ENCODE data around the gene ADAMTS16. TPM values are rescaled to one million over a fixed set of nuclear protein-coding genes. Genes with fewer than 3 reads are reported as not detected.

Gene ADAMTS16
- total RNA-seq, 4 donors from 2014 or later, result 0.19 TPM; not detected in 3

GRCh38 chr5:5239191-5239590 is 99.1 kb downstream of the ADAMTS16 start:
- no peak for DNase-seq
- Histone ChIP-seq H3K27me3 (peaks cover 0 to 4% (median 0%) of the 10 kb centered on the region in 4 donors), H3K4me1 (no peaks in the 10 kb centered on the region), H3K27ac (no peak overlapping the region), H3K36me3 (no peaks in the 10 kb centered on the region), H3K9me3 (no peaks in the 10 kb centered on the region), H3K4me3 (no peak overlapping the region)
- intact Hi-C loops (cut with DNase I), result no loop called here
- TF ChIP-seq POLR2A (IDR thresholded peaks at IDR 0.05) (no peak), CTCF (IDR thresholded peaks at IDR 0.05) (no peak)
- WGBS, 2 donors, result 72 to 86% methylated on average over 10 of the region's 10 CpGs

GRCh38 chr5:5240234-5240633 is 100.1 kb downstream of the ADAMTS16 start:
- intact Hi-C loops (cut with DNase I), result no loop called here
- WGBS, 2 donors, result 63 to 88% methylated on average over 3 to 8 of the region's 8 CpGs

GRCh38 chr5:5242056-5242455 is 101.9 kb downstream of the ADAMTS16 start:
- intact Hi-C loops (cut with DNase I), result no loop called here
- no peak overlapping the region for H3K27ac ChIP-seq
- TF ChIP-seq CTCF (IDR thresholded peaks at IDR 0.05) (no peak), POLR2A (IDR thresholded peaks at IDR 0.05) (no peak)
- 72 to 78% methylated on average over 9 to 11 of the region's 11 CpGs for WGBS, 2 donors
- H3K27me3 ChIP-seq, result peaks cover 0 to 4% (median 0%) of the 10 kb centered on the region in 4 donors
- no peak for DNase-seq
- no peaks in the 10 kb centered on the region for H3K4me1 ChIP-seq
- no peaks in the 10 kb centered on the region for H3K9me3 ChIP-seq
- H3K4me3 ChIP-seq, result no peak overlapping the region
- no peaks in the 10 kb centered on the region for H3K36me3 ChIP-seq

More at GRCh38 chr5:5240234-5240633, 100.1 kb downstream of the ADAMTS16 start:
- peaks cover 0 to 4% (median 0%) of the 10 kb centered on the region in 4 donors for H3K27me3 ChIP-seq
- H3K9me3 ChIP-seq, result no peaks in the 10 kb centered on the region
- H3K27ac ChIP-seq, result no peak overlapping the region
- H3K4me1 ChIP-seq, result no peaks in the 10 kb centered on the region
- H3K4me3 ChIP-seq, result no peak overlapping the region
- TF ChIP-seq CTCF (IDR thresholded peaks at IDR 0.05) (no peak), POLR2A (IDR thresholded peaks at IDR 0.05) (no peak)
- no peaks in the 10 kb centered on the region for H3K36me3 ChIP-seq
- no peak for DNase-seq

- 86% methylated on average over 7 to 8 of the region's 8 CpGs for WGBS, 2 donors
These were observed 106.6 kb downstream of the ADAMTS16 start for GRCh38 chr5:5246736-5247135.

GRCh38 chr5:5250758-5251157 is 110.6 kb downstream of the ADAMTS16 start:
- intact Hi-C loops (cut with DNase I), result no loop called here

More at GRCh38 chr5:5246736-5247135, 106.6 kb downstream of the ADAMTS16 start:
- Histone ChIP-seq H3K4me3 (no peak overlapping the region), H3K4me1 (no peaks in the 10 kb centered on the region), H3K36me3 (no peaks in the 10 kb centered on the region), H3K27me3 (peaks cover 0 to 4% (median 0%) of the 10 kb centered on the region in 4 donors), H3K9me3 (no peaks in the 10 kb centered on the region), H3K27ac (no peak overlapping the region)
- no peak for DNase-seq
- TF ChIP-seq POLR2A (IDR thresholded peaks at IDR 0.05), result no peak
- no peak for TF ChIP-seq CTCF (IDR thresholded peaks at IDR 0.05)
- intact Hi-C loops (cut with DNase I), result no loop called here

More at GRCh38 chr5:5250758-5251157, 110.6 kb downstream of the ADAMTS16 start:
- peaks cover 0 to 7% (median 0%) of the 10 kb centered on the region in 3 donors for H3K9me3 ChIP-seq
- no peaks in the 10 kb centered on the region for H3K36me3 ChIP-seq
- H3K4me3 ChIP-seq, result no peak overlapping the region
- WGBS, 2 donors, result 84 to 86% methylated on average over 4 to 6 of the region's 6 CpGs
- DNase-seq, result no peak
- TF ChIP-seq POLR2A (IDR thresholded peaks at IDR 0.05), result no peak
- no peak for TF ChIP-seq CTCF (IDR thresholded peaks at IDR 0.05)
- no peaks in the 10 kb centered on the region for H3K4me1 ChIP-seq
- no peak overlapping the region for H3K27ac ChIP-seq
- no peaks in the 10 kb centered on the region for H3K27me3 ChIP-seq

All from esophagus squamous epithelium (tissue), 5 donors.